BE2C (cell line): ENCODE results near the gene KMT2B.

Experiments used
- DNase-seq: peaks from one replicate; pipeline ENCODE4 v3.0.0-alpha.2; 2020
- H3K27me3 ChIP-seq: fragments of 250-450 bp; sonication (Bioruptor Pico); 2 replicates; pipeline ENCODE4 v1.5.1; 2020; ENCODE audit warnings: mild to moderate bottlenecking
- H3K36me3 ChIP-seq: fragments of 250-450 bp; sonication (Bioruptor Pico); 2 replicates; pipeline ENCODE4 v1.5.1; 2020; ENCODE audit warnings: mild to moderate bottlenecking
- H3K4me1 ChIP-seq: fragments of 250-450 bp; sonication (Bioruptor Pico); 2 replicates; pipeline ENCODE4 v1.5.1; 2020
- H3K4me3 ChIP-seq: 2 replicates; pipeline ENCODE4 v1.5.1; 2011; ENCODE audit warnings: low read depth, low read length
- H3K9me3 ChIP-seq: fragments of 250-450 bp; sonication (Bioruptor Pico); 2 replicates; pipeline ENCODE4 v1.5.1; 2020
- CTCF ChIP-seq: IDR thresholded peaks from 2 replicates; pipeline ENCODE4 v1.5.1; 2012; ENCODE audit warnings: mild to moderate bottlenecking, low read depth, low read length

The KMT2B gene

GRCh38 chr19:35783469-35784434 lies 65.9 kb downstream of the KMT2B start:
- no peaks in the 10 kb centered on the region for H3K27me3 ChIP-seq
- peaks cover 5% of the 10 kb centered on the region; the same call in 1 of the 2 replicates for H3K36me3 ChIP-seq
- no peak for DNase-seq
- no peak for TF ChIP-seq CTCF
- no peaks in the 10 kb centered on the region for H3K9me3 ChIP-seq
- no peaks in the 10 kb centered on the region for H3K4me1 ChIP-seq
- no peak overlapping the region for H3K4me3 ChIP-seq

- Histone ChIP-seq H3K4me1 (no peaks in the 10 kb centered on the region), H3K27me3 (no peaks in the 10 kb centered on the region), H3K9me3 (no peaks in the 10 kb centered on the region), H3K36me3 (peaks cover 5% of the 10 kb centered on the region; the same call in 1 of the 2 replicates), H3K4me3 (no peak overlapping the region)
- no peak for TF ChIP-seq CTCF
- no peak for DNase-seq
Measured at GRCh38 chr19:35784503-35785338, 66.9 kb downstream of the KMT2B start.

GRCh38 chr19:35785339-35785627 lies 67.5 kb downstream of the KMT2B start:
- H3K4me3 ChIP-seq = no peak overlapping the region
- no peak for TF ChIP-seq CTCF
- no peaks in the 10 kb centered on the region for H3K4me1 ChIP-seq

GRCh38 chr19:35786299-35787160 lies 68.7 kb downstream of the KMT2B start:
- Histone ChIP-seq H3K4me1 (no peaks in the 10 kb centered on the region), H3K9me3 (no peaks in the 10 kb centered on the region), H3K36me3 (peaks cover 5% of the 10 kb centered on the region; the same call in 1 of the 2 replicates), H3K4me3 (no peak overlapping the region), H3K27me3 (no peaks in the 10 kb centered on the region)
- TF ChIP-seq CTCF = no peak
- no peak for DNase-seq

More at GRCh38 chr19:35785339-35785627, 67.5 kb downstream of the KMT2B start:
- DNase-seq = no peak
- no peaks in the 10 kb centered on the region for H3K9me3 ChIP-seq
- no peaks in the 10 kb centered on the region for H3K27me3 ChIP-seq
- H3K36me3 ChIP-seq = peaks cover 5% of the 10 kb centered on the region; the same call in 1 of the 2 replicates

- DNase-seq = no peak
- no peak for TF ChIP-seq CTCF
- no peak overlapping the region for H3K4me3 ChIP-seq
- H3K4me1 ChIP-seq = no peaks in the 10 kb centered on the region
- H3K36me3 ChIP-seq = peaks cover 2% of the 10 kb centered on the region; the same call in 1 of the 2 replicates
- no peaks in the 10 kb centered on the region for H3K9me3 ChIP-seq
- H3K27me3 ChIP-seq = no peaks in the 10 kb centered on the region
Measured at GRCh38 chr19:35787227-35787799, 69.5 kb downstream of the KMT2B start.
